Inferior parietal cortex (tissue), 1 donor: ENCODE results near the gene ZBTB20.
"Not testable (repeated sequence)": the region's sequence is repeated elsewhere in the genome, so short reads cannot be mapped to it uniquely, and the experiment has no call there.

Source experiments
- DNase-seq: peaks from one replicate; pipeline ENCODE4 v3.0.0-alpha.2; 2016; ENCODE audit errors: extremely low spot score

Gene ZBTB20

DNA sequence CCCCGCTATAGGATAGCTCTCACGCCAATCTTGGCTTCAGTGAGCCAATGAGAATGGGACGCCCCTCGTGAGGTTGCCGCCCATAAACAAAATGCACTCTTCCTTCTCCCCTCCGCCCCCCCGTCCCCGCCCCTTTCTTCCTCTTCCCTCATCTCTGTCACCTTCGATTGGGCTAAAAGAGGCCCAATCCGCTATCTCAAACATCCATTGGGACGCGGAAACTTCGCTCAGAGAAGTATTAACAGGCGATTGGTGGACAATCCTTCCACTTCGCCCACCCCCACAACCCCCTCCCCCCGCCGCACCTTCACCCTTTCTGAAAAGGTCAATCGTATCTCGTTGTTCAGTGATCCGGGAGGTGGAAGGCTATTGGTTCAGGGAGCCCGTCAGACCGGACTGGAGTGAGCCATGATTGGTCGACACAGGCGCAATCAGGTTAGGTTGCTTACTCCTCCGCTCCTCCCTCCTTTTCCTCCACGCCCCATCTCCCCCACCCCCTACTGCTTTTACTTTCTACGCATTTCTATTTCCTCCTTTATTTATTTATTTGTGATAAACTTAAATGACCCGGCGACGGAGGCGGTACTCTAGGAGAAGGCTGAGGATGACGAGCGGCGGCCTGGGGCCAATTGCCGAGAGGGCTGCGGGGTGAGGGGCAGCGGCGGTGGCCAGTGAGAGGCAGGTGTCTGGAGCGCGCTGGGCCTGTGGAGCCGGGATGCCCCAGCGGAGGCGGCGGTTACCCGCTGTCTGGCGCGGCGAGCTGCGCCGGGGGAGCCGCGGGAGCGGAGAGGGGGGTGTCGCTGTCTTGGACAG lies 447 bp upstream of the ZBTB20 start:
- DNase-seq, result peak; percentile 100

DNA sequence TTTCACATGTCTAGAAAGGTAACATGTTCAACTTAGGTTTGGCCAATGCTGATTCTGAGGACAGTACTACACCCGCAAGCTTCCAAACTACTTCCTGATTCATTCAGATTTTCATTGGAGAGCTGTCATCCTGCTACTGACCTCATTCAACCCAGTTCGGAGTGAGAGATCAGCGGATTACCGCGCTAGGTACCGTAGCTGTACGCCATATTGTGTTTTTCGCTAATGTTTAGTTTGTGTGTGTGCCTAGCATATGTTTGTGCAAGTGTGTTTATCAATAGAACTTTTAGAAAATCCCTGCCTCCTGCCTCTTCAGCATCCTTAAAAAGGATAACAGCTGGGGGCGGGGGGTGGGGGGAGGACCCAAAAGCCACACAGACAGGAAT lies 1.1 kb downstream of the ZBTB20 start:
- DNase-seq, result peak; percentile 42

DNA sequence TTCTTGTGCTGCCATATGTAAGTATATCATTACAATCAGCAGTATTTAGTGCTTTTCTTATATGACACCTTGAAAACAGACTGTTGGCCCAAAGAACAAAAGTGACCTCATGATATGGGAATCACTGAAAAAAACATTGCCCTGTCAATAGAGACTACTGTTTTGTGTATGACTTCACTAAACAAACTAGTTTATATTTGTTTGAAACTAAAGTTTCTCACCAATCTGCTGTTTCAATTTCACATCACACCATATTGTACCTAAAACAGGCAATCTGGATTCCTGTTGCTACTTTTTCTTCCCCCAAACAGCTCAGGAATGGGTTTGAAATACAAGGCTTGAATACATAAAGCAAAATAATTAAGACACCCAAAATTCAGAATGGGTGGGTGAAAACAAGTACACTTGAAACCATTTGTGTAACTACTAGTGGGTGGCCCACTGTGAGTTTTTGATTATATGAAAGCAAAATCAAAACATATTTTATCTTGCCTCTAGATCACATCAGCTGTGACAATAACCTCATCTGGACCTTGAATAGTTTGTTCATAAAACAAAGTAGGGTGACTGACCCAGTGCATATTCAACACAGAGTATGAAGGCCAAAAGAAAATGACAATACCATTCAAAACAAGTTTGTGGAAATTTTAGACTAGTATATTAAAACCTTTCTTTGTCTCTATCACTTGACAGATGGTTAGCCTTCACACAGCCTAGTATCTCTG lies 5.9 kb downstream of the ZBTB20 start:
- DNase-seq, result no peak

DNA sequence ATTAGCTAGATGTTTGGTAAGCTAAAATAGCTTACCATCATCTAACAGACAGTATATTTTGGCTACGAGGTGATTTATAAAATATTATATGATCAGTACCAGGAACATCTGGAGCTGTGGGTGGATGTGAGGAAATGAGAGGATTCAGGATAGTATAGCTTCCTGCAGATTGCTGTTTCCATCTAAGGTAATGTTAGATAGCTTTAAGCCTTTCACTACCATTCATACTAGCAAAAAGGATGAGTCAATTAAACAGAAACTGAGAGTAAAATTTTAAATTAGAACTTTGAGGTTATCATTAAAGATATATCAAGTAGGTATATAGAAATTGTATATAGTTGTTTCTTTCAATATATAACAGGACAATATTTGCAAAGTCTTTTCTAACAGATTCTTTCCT lies 8.0 kb downstream of the ZBTB20 start:
- no peak for DNase-seq

DNA sequence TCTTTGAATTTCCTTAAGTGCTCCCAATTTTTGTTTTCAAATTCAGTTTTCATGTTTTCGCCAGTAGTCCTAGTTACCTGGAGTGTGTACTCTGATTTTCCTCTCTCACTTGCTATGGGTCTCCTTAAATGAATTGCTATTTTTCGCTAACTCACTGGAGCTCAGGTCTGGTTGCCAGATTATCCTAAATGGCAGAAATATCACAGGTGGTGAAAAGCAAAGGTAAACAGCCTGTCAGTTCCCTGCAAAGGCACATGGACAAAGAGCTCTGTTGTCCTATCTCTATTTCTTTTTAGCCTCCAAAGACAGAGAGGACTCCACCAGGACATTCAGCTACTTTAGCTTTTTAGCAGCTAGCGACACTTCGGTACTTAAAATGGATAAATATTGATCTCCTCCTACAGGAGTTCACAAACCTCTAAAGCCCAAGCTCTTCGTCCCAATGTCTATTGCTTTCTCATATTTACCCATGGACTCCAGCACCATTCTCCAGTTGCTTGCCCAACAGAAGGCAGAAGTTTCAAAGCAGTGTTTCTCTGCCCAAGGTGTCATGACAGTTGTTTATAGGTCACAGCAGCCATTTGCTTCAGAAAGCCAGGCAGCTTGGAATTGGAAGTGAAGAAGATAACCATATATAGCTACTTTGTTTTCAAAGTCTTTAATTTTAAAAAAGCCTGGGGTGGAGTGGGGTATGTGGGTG lies 12.3 kb downstream of the ZBTB20 start:
- no peak for DNase-seq

DNA sequence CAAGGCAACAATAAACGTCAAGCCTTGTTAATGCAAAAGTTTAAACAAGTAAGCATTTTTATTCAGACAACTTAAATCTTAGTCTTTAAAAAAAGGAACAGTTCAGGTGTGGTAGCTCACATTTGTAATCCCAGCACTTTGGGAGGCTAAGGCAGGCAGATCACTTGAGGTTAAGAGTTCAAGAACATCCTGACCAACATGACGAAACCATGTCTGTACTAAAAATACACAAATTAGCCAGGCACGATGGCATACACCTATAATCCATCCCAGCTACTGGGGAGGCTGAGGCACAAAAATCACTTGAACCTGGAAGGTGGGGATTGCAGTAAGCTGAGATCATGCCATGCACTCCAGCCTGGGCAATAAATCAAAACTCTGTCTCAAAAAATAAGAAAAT lies 19.9 kb downstream of the ZBTB20 start:
- no peak for DNase-seq

DNA sequence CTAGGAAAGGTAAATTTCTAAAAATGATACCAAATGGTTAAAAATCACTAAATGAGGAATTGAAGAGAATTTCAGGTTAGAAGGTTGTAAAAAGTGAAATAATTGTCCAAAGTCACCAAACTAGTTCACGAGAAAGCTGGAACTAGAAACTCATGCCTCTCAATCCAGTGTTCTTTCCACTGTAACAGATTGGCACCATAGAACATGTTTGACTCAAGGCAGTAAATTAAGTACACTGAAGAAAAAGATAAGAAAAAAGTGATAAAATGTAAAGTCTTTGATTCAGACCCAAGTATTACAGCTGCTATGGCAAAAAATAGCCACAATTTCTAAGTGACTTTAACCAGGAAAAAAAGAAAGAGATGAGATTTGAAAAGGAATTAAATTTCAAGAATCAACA lies 26.5 kb downstream of the ZBTB20 start:
- DNase-seq, result no peak

DNA sequence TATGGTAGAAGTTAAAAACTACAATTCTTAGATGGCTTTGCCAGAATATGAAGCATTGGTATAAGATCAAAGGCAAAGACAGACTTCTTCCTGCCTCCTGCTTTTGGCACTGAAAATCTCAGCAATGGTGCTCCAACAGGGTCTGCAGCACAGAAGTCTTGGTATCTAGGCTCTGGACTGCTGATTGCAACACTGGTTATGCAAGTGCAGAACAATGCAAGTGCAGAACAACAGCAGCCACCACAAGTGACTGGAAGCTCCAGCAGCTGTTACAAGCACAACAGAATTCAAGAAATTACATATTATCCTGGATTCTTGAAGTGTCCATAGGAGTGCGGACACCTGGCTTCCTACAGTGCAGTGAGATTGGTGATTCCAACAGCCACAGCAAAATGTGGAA lies 33.7 kb downstream of the ZBTB20 start:
- no peak for DNase-seq

DNA sequence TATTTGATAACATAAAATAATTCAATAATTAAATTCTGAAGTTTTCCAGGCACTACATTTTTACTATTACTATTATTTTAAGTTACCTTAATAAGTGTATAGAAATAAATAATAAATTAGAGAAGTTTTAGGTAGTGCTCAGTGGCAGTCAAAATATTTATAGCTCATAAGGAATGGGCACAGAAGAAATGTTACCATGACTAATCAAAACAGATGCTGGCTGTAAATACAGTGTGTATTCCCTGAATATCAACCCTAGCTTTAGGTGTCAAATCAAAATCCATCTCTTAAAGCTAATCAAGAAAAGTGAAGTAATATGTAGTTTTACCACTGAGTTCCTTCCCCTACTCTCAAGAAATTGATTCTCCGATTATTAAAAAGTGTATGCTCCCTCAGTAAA lies 35.5 kb downstream of the ZBTB20 start:
- DNase-seq, result no peak

DNA sequence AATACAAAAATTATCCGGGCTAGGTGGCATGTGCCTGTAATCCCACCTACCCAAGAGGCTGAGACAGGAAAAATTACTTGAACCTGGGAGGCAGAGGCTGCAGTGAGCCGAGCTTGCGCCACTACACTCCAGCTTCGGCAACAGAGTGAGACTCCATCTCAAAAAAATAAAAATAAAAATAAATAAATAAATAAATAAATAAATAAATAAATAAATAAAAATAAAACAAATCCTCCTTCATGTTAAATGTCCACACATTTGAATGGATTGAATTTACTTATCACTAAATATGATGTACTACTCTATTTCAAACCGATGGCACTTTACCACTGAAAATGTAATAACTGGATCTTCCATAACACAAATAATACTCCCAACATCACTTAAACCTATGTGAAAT lies 36.3 kb downstream of the ZBTB20 start:
- DNase-seq, result no peak

DNA sequence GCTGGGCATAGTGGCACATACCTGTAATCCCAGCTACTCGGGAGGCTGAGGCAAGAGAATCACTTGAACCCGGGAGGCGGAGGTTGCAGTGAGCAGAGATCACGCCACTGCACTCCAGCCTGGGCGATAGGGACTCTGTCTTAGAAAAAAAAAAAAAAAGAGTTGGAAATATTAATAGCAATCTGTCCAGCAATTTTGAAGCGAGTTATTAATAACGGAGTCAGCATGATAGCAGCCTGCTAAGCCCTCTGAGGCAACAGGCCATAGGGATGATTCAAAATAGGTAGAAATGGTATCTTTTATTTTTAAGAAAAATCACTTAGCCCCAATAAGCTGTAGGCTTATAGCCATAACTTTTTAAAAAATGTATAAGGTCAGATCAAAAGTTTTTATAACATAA lies 37.0 kb downstream of the ZBTB20 start:
- not testable (repeated sequence) for DNase-seq

DNA sequence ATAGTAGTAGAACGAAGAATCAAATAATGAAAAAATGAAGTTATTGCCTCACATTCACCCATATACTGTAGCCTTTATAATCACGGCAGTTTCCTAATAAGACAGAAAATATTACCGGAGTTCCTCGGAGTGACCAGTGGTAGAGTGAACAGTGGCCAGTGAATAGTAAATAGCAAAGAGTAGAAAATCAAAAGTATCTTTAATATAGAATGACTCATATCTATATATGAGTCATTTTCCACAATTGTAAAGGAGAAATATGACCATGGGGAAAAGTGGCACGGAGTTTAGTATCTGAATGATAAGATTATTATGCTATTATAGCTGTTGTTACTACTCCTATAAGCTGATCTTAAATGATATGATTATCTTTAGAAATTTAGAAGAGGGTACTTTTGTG lies 38.5 kb downstream of the ZBTB20 start:
- DNase-seq, result no peak

DNA sequence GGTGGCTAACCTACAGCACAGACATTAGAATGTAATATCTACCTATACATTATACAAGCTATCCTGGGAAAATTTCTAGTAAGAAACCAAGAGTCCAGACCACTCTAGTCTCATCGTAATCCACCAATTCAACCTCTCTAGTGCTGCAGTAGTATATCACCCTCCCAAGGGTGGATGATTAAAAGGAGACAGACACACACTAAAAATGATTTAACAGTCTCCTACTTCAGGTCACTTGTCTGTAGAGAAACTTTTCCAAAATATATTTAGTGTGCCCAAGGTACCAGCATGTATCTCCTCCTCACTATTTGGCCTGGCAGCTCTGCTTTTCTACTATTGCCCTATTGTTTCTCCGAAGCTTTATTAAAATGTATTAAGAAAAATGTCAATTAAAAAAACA lies 45.0 kb downstream of the ZBTB20 start:
- no peak for DNase-seq

DNA sequence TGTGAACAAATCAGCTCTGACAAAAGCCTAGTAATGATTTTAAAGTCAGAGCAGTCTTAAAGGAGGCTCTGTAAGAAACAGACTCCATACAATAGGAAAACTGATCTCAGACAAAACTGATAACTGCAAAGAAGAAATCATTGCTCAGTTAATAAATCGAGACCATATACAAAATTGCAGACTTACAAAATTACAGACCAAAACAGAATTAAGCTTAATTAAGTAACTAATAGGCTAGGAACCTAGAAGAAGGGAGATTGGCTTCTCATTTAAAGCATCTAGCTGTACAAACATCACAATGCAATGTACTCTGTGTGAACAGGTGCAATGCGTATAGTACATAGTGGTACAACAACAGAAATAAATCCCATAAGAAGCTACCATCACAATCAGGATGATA lies 46.3 kb downstream of the ZBTB20 start:
- peak; percentile 15 for DNase-seq

DNA sequence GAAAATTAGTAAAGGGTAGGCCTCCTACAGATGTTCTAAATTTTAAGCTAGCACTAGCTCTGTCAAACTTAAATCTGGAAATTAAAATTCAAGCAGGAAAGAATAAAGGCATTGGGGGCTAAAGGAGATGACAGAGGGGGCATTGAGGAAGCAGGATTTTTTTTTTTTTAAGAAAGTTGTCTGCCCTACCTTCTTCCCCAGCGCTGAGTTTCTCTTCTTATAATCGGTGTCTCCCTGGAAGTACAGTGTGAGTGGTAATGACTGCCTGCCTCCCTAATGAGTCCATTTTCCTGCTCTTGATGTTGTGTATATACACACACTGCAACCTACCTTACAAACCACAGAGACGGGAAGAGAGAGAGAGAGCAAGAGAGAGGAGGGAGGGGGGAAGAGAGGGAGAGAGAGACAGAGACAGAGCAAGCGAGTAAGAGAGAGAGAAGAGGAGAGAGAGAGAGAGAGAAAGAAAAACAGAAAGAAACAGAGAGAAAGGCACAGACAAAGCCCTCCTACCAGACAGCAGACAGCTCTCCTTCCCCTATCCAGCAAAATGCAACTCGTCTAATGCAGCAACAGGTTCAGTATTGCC lies 47.0 kb downstream of the ZBTB20 start:
- peak; percentile 41 for DNase-seq

DNA sequence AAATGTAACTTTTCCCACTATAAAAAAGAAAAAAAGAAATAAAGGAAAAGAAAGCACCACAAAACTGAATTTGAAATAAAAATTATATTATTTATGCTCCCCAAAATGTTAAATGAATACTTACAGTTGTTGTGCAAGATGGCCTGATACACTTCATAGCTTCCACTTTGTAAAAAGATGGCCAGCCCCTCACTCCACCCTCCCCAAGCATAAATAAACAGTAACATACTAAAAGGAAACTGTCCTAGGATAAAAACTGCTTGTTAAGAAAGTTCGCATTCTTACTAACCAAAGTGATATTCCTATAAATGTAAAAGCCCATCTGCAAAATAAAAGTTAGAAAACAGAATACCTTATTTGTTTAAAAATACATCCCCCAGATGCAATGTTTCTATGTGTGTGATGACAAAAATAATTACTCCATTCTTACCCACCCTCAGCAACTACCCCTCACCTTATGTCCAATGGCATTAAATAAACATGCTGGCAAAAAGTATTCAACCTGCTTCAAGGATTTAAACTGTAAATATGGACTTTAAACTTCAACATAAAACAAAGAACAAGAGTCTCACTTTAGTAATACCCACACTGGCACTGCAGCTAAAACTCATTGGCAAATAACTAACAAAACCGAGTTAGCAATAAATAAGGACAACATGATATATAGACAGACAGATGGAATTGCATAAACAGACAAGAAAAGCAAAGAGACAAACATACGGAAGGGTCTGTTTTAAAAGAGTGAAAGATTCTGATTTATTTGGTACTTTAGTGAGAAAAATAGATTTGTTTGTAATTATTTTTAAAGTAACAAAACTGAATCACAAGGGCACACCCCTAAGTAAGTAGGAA lies 47.7 kb downstream of the ZBTB20 start:
- peak; percentile 33 for DNase-seq

DNA sequence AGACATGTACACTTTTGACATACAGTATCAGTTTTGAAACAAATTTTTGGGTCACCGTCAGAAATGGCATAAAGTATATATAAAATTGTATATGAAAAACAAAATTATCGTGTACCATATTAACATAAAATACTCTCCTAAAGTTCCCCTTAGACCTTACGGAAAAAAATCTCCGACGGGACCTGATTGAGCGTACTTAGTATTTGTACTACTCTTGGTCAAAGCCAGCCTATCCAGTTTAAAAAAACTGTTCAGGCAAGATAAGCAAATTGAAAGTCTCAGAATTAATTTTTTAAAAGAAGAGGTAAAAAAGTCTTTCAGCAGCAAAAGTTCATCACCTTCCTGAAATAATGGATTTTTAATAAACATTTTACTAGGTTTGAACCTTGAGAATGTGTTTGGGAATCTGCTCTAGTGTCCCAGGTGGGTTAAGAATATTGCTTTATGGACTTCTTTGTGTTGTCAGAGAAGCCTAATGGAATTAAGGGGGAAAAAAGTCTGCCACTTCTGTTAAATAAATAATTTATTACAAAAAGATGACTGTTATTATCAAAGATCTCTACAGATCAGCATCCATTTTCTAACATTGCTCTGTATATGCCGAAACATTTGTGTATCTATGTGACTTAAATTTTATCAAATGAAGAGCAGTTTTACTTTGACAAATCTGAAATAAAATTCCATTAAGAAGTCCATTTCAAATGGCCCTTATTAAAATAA lies 48.6 kb downstream of the ZBTB20 start:
- DNase-seq, result peak; percentile 41

DNA sequence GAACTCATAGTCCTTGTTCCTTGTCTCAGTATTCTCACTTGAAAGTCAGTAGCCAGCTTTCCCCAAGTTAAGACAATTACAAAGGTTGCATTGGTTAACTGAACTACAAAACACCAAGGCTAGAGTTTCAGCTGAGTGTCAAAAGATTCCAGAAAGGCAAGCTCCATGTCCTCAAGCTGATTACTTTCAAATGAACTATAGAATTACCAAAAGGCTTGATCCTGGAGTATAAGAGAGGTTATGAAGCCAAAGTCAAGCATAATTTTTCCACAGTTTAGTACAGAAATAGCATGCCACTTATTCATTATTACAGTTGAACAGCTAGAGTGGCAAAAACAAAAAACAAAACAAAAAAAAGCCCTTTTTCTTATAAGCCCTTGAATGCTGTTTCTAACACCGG lies 51.9 kb downstream of the ZBTB20 start:
- DNase-seq, result peak; percentile 9

DNA sequence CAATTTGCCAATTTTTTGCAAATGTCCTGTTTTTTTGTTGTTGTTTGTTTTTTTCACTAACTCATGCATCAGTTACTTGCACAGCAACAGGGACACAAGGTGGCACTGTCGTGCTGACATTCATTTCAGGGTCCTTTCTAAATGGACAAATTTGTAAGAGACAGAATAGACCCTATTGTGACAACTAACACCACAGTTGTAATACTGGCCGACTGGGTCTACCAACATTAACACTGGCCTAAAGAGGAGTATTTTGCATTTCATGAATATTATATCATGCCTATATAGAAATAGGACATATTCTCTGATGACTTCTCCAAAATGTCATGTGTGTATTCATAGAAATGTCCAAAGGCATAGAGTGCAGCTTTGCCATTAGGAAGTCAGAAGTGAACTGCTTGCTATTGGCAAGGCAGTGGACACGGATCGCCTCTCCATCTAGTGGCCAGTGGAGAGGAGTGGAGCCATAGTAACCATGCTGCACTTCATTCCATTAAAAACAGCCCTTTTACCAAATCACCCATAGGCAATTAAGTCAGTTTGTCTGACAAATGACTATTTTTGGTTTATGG lies 54.8 kb downstream of the ZBTB20 start:
- DNase-seq, result peak; percentile 90

DNA sequence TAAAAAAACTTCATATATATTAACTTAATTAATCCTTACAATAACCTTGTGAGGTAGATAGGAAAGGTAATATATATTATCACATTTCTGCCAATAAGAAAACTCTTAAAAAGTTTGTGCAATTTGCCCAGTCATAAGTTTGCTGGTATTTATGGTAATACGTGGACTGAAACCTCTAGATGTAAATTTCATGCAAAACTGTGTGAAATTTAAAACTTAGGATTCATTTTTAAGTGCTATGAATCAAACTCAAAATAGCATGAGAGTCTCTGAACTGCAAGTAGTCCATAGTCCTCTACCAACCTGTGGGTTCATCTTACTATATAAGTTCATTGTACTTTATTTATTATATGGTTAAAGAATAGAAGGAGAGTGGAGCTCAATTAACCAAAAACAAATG lies 56.4 kb downstream of the ZBTB20 start:
- DNase-seq, result no peak
